Measurements from ENCODE around the gene GPBP1.
"Not testable (repeated sequence)": the region's sequence is repeated elsewhere in the genome, so short reads cannot be mapped to it uniquely, and the experiment has no call there.

The GPBP1 gene

DNA sequence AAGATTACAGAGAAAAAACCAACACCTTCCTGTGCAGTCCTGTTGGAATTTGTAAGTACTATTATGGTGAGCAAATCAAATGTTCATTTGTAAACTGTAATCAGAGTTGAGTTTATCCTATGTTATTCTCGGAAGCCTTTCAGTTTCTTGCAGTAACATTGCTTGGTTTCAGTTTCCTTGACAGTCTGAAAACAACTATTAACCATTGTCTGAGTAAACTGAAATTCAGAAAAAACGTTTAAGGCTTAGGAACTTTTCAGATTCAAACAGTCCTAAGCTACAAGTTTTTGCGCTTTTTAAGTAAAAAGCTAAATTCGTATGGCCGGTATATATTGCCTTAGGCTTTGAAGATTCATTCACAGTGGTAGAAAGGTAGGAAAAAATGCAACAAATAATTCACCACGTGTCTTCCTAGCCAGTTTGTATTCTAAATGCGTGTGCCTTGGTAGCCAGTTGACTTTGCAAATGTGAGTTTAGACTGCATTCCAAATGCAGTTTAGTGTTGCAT, 2.5 kb downstream of the GPBP1 start:
- in situ Hi-C loops (cut with MboI; ENCODE audit: low sequenced_read_pairs) = no loop called here

DNA sequence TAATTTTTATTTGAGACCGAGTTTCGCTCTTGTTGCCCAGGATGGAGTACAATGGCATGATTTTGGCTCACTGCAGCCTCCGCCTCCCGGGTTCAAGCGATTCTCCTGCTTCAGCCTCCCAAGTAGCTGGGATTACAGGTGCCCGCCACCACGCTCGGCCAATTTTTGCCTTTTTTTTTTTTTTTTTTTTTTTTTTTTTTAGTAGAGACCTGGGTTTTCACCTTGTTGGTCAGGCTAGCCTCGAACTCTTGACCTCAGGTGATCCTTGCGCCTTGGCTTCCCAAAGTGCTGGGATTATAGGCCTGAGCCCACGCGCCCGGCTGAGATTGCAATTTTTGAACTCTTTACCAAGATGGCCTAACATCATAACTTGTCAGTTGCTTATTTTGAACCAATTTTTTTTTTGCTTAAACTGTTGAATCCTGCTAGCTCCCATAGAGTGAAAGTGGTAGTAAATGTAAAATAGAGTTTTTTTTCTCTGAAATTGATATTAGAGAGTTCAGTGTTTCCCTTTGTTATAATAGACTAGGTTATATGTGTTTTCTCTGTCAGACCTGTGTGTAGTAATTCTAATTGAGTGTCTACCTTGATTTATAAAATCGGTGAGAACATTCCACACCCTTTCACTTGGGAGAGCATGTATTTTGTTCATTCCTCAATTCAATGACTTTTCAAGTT, 3.8 kb downstream of the GPBP1 start:
- in situ Hi-C loops (cut with MboI; ENCODE audit: low sequenced_read_pairs) = no loop called here

DNA sequence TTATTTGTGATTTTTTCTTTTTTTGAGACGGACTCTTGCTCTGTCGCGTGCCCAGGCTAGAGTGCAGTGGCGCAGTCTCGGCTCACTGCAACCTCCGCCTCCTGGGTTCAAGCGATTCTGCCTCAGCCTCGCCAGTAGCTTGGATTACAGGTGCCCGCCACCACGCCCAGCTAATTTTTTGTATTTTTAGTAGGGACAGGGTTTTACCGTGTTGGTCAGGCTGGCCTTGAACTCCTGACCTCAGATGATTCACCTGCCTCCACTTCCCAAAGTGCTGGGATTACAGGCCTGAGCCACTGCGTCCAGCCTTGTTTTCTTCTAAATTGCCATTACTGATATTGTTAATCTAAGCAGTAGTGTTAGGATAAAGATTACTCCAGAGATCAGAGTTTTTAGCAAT, 4.4 kb downstream of the GPBP1 start:
- in situ Hi-C loops (cut with MboI; ENCODE audit: low sequenced_read_pairs) = not testable (repeated sequence)

DNA sequence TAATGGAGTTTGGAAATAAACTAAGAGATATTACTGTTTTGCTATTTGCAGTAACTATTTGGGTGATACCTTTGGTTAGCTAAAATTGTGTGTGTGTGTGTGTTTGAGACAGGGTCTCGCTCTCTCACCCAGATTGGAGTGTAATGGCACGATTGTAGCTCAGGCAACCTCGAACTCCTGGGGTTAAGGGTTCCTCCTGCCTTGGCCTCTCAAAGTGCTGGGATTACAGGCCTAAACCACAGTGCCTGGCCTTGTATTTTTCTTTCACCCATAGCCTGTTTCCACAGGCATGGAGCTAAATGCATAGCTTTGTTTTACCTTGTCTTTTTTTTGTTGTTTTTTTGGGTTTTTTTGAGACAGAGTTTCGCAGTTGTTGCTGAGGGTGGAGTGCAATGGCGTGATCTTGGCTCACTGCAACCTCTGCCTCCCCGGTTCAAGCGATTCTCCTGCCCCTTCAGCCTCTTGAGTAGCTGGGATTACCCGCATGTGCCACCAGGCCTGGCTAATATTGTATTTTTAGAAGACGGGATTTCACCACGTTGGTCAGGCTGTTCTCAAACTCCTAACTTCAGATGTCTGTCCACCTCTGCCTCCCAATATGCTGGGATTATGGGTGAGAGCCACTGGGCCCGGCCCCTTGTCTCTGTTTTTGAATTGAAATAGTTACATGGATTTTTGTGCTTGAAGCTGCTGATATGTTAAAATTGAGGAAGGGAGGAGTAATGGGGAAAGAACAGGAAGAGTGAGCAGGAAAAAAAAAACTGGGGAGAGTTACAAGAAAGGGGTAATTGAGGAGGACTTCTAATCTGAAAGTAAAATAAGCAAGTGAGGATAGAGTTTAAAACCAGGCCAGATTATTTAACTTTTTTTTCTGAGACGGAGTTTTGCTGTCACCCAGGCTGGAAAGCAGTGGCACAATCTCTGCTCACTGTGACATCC, 5.7 kb downstream of the GPBP1 start:
- in situ Hi-C loops (cut with MboI; ENCODE audit: low sequenced_read_pairs) = no loop called here

DNA sequence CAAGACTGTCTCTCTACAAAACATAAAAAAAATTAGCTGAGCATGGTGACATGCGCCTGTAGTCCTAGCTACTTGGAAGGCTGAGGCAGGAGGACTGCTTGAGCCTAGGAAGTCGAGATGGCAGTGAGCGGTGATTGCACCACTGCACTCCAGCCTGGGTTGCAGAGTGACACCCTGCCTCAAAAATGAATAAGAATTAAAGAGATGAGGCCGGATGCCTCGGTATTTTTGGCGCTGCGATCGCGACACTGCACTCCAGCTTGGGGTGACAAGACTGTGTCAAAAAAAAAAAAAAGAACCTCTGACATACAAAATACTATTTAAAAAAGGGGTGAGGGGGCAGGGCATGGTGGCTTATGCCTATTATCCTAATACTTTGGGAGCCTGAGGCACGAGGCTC, 7.3 kb downstream of the GPBP1 start:
- in situ Hi-C loops (cut with MboI; ENCODE audit: low sequenced_read_pairs) = no loop called here

DNA sequence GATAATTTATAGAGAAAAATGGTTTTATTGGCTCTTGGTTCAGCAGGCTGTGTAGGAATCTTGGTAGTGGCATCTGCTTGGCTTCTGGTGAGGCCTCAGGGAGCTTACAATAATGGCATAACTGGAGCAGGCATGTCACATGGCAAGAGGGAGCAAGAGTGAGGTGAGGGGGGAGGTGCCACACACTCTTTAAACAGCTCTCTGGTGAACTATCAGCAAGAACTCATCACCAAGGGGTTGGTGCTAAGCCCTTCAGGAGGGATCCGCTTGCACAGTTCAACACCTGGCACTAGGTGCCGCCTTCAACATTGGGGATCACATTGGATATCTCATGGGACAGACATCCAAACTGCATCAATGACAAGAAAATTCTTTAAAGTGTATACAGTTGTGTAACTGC, 10.5 kb downstream of the GPBP1 start:
- in situ Hi-C loops (cut with MboI; ENCODE audit: low sequenced_read_pairs) = no loop called here

DNA sequence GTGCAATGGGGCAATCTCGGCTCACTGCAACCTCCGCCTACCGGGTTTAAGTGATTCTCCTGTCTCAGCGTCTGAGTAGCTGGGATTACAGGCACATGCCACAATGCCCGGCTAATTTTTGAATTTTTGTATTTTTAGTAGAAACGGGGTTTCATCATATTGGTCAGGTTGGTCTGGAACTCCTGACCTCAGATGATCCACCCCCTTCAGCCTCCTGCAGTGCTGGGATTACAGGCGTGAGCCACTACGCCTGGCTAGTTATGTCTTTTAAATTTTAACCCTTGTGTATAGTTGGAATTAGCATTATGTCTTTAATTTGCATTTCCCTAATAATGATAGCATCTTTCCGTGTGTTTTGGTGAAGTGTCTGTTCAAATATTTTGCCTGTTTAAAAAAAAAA, 11.5 kb downstream of the GPBP1 start:
- in situ Hi-C loops (cut with MboI; ENCODE audit: low sequenced_read_pairs) = no loop called here

DNA sequence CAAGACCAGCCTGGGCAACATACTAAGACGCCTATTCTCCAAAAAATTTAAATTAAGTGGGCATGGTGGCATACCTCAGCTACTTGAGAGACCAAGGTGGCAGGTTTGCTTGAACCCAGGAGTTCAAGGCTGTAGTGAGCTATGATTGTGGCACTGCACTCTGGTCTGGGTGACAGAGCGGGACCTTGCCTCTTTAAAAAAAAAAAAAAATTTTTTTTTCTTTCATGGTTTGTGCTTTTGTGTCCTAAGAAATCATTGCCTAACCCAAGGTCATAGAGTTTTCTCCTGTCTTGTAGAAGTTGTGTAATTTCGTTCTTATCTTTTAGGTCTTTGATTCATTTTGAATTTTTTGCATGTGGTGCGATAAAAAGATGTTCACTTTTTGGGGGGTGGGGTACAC, 12.3 kb downstream of the GPBP1 start:
- in situ Hi-C loops (cut with MboI; ENCODE audit: low sequenced_read_pairs) = no loop called here

DNA sequence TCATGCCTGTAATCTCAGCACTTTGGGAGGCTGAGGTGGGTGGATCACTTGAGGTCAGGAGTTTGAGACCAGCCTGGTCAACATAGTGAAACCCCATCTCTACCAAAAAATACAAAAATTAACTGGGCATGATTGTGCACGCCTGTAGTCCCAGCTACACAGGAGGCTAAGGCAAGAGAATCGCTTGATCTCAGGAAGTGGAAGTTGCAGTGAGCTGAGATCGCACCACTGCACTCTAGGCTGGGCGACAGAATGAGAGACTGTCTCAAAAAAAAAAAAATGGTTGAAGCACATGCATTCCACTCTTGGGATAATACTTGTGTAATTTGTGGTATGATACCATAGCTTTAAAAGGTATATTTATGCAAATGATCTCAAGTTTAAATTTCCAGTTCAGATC, 14.1 kb downstream of the GPBP1 start:
- in situ Hi-C loops (cut with MboI; ENCODE audit: low sequenced_read_pairs) = not testable (repeated sequence)

DNA sequence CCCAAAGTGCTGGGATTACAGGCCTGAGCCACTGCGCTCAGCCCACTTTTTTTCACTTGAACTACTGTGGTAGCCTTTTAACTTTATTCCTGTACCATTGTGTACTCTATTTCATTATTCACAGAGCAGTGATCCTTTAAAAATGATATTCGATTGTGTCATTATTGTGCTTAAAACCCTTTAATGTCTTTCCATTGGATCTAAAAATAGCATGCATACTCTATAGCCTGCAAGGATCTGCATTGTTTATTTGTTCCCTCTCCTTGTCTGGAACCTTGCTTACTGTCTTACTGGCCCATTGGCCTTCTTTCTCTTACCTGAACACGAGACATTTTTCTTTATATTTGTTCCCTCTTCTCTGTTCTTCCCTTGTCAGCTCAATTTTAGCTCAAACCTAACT, 15.7 kb downstream of the GPBP1 start:
- in situ Hi-C loops (cut with MboI; ENCODE audit: low sequenced_read_pairs) = no loop called here

DNA sequence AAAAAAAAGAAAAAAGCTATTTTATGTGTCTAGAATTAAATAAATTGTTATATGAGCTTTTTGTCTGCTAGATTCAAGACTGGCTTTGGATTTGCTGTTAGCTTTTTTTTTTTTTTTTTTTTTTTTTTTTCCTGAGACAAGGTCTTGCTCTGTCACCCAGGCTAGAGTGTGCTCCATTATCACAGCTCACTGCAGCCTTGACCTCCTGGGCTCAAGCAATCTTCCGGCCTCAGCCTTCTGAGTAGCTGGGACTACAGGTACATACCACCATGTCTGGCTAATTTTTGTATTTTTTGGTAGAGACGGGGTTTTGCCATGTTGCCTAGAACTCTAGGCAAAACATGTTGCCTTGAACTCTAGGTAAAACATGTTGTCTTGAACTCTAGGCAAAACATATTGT, 16.7 kb downstream of the GPBP1 start:
- in situ Hi-C loops (cut with MboI; ENCODE audit: low sequenced_read_pairs) = no loop called here

DNA sequence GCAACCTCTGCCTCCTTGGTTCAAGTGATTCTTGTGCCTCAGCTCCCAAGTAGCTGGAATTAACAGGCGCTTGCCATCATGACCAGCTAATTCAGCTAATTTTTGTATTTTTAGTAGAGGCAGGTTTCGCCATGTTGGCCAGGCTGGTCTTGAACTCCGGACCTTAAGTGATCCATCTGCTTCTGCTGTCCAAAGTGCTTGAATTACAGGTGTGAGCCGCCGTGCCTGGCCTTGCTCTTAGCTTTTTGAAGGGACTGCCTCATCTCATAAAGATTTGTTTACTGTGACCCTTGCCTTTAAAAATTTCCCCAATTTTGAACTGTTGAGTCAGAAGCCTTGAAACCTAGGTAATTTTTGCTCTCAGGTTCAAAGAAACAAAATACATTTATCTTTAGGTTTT, 17.3 kb downstream of the GPBP1 start:
- in situ Hi-C loops (cut with MboI; ENCODE audit: low sequenced_read_pairs) = no loop called here

DNA sequence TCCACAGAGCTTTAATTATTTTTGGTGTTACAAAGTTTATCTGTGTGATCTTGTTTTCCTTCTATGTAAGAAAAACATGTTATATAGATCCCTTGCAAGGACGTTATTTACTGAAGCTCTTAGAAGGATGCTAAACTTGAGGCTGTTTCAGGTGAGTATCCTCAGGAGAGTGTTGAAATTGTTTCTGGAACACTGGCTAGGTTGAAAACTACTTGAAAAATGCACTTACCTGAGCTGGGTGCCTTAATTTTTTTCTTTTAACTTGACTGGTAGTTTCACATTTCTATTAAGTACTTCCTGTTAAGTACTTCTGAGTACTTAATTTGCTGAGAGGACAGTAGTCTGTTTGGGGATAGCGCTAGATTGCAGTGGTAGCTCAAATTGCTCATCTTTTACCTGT, 18.1 kb downstream of the GPBP1 start:
- in situ Hi-C loops (cut with MboI; ENCODE audit: low sequenced_read_pairs) = no loop called here

DNA sequence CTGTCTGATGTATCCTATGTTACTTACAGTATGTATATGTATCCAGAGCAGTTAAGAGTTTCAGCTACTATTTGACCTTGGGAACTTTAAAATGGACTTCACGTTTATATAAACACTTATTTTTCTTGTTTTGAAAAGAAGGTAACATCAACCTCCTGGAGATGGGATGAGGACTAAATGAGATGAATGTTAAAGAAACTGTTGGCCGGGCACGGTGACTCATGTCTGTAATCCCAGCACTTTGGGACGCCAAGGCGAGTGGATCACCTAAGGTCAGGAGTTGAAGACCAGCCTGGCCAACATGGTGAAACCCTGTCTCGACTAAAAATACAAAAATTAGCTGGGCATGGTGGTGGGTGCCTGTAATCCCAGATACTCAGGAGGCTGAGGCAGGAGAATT, 19.0 kb downstream of the GPBP1 start:
- in situ Hi-C loops (cut with MboI; ENCODE audit: low sequenced_read_pairs) = not testable (repeated sequence)

DNA sequence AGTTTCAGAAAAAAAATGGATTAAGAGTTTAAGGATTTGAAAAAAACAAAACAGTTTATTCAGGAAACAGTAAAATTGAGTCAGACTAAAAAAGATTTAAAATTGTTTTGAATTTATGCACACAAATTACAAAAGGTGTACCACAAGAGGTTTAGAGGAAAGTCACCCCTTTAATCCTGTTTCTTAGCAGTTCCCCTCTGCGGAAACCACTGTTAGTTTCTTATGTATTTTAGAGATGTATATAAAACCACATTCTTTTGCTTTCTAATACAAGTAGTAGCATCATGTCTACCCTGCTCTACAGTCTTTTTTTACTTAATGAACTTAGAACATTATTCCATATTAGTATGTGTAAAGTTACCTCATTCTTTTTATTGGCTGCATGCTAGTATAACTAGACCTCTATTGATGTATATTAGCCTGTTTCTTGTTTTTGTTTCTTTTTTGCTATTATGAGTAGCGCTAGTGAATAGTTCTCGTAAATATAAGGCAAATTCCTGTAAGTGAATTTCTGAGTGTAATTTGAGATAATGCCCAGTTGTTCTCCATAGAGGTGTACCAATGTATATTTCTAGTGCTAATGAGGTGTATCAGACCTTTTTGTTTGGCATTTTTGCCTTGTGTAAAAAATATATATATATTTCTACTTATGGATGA, 20.0 kb downstream of the GPBP1 start:
- in situ Hi-C loops (cut with MboI; ENCODE audit: low sequenced_read_pairs) = no loop called here

DNA sequence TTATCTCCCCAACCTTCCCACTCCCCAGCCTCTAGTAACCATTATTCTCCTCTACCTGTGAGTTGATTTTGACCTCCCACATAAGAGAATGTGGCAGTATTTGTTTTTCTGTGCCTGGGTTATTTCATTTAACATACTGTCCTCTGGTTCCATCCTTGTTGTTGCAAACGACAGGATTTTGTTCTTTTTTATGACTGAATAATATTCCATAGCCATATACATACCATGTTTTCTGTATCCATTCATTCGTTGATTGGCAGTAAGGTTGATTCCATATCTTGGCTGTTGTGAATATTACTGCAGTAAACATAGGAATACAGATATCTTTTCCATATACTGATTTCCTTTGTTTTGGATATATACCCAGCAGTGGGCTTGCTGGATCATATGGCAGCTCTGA, 20.8 kb downstream of the GPBP1 start:
- in situ Hi-C loops (cut with MboI; ENCODE audit: low sequenced_read_pairs) = no loop called here

DNA sequence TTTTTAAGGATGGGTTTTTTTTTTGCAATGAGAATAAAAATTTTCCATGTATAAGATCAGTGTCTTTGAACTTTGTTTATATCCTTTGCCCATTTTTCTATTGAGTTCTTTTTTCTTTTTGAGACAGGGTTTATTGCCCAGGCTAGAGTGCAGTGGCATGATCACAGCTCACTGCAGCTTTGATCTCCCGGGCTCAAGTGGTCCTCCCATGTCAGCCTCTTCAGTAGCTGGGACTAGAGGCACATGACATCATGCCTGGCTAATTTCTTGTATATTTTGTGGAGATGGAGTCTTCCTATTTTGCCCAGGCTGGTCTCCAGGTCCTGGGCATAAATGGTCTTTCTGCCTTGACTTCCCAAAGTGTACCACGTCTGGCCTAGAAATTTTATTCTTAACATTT, 21.2 kb downstream of the GPBP1 start:
- in situ Hi-C loops (cut with MboI; ENCODE audit: low sequenced_read_pairs) = no loop called here

DNA sequence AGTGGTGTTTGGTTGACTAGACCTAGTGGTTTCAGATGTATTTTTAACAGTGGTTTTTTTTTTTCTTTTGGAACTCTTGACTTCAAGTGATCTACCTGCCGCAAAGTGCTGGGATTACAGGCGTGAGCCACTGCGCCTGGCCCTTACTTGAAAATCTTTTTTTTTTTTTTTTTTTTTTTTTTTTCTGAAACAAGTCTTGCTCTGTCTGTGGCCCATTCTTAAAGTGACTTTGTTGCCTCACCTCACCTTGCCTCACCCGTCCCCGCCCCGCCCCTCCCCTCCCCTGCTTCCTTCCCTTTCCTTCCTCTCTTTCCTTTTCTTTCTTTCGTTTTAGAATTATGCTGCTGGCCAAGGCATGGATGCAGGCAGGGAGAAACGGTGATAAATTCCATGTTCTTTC, 26.0 kb downstream of the GPBP1 start:
- in situ Hi-C loops (cut with MboI; ENCODE audit: low sequenced_read_pairs) = loop anchor here (25.0 kb wide), 2 partner anchors 288 to 938 kb away; partner anchors contain the start of gene SETD9

DNA sequence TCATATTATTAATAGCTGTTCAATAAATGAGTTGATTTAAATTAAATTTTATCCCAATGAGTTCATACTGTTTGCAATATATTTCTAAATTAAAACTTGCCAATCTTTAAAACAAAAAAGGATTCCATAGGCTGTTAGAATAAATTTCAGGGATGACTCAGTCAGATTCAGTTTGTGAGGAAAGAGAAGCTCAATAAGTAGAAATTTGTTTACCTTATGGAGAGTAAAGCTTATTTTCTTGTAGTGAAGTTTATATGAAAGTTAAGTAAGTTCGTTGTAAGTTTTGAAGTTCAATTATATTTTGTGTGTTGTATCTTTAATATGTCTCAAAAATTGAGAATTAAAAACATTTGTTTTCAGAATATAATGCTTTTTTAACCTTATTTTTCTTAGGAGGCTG, 29.0 kb downstream of the GPBP1 start:
- in situ Hi-C loops (cut with MboI; ENCODE audit: low sequenced_read_pairs) = loop anchor here (25.0 kb wide), 2 partner anchors 291 to 941 kb away; partner anchors contain the start of gene SETD9

DNA sequence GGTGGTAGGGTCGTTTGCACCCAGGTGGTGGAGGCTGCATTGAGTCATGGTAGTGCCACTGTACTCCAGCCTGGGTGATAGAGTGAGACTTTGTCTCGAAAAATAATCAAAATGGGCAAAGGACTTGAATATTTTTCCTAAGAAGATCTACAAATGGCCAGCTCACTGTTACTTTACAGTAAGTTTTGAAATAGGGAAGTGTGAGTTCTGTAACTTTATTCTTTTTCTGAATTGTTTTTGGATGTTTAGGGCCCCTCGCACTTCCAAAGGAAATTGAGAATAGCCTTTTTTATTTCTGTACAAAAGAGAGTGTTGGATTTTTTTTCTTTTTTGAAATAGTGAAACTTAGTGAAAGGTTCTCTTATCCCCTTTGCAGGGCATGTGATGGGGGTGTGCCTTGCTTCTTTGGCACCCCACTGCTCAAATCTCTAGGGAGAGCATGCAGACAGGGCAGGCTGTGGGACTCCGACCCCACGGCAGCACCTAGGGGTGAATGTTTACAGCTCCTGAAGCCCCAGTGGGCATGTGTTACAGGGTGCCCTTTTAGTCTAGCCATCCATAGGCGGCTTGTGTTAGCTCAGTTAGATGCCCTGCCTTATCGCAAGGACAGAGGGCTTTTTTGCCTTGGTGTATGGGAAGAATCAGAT, 33.3 kb downstream of the GPBP1 start:
- in situ Hi-C loops (cut with MboI; ENCODE audit: low sequenced_read_pairs) = loop anchor here (25.0 kb wide), 2 partner anchors 295 to 945 kb away; partner anchors contain the start of gene SETD9

DNA sequence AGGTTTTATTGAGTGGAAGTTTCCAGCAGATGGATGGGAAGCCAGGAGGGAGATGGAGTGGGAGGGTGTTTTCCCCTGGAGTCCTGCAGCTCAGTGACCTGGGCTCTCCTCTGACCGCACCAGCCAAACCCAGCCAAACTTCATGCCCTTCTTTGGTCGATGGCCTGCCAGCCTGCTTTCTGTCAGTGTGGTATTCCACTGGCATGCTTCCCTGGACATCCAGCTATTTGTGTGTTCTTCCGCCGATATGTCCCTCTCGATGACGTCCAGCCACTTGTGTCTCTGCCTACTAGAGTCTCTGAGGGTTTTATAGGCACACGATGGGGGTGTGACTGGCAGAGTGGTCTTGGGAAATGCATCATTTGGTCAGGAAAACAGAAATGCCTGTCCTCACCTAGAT, 33.8 kb downstream of the GPBP1 start:
- in situ Hi-C loops (cut with MboI; ENCODE audit: low sequenced_read_pairs) = loop anchor here (25.0 kb wide), 2 partner anchors 295 to 945 kb away; partner anchors contain the start of gene SETD9
